HG02884 (cell line): Measurements from ENCODE around the gene MAN1C1.

ENCODE experiments used
- ATAC-seq: cut with Tn5 transposase; IDR thresholded peaks from one replicate; pipeline ENCODE4 v1.9.1; 2021; ENCODE audit warnings: mild to moderate bottlenecking, moderate library complexity; ENCODE audit not compliant: unreplicated experiment

MAN1C1 gene

GRCh38 chr1:25613091-25613490 lies 3.5 kb upstream of the MAN1C1 start:
- no peak for ATAC-seq

- no peak for ATAC-seq
These were observed 2.0 kb upstream of the MAN1C1 start for GRCh38 chr1:25614501-25615171.

- ATAC-seq, result no peak
These were observed 1.4 kb upstream of the MAN1C1 start for GRCh38 chr1:25615172-25615541.

- no peak for ATAC-seq
These were observed 962 bp upstream of the MAN1C1 start for GRCh38 chr1:25615563-25616094.

- no peak for ATAC-seq
These were observed 515 bp downstream of the MAN1C1 start for GRCh38 chr1:25616987-25617624.

GRCh38 chr1:25617625-25618432 lies 1.2 kb downstream of the MAN1C1 start:
- no peak for ATAC-seq

GRCh38 chr1:25618433-25618808 lies 1.8 kb downstream of the MAN1C1 start:
- no peak for ATAC-seq

- ATAC-seq, result no peak
These were observed 2.7 kb downstream of the MAN1C1 start for GRCh38 chr1:25619101-25619890.

GRCh38 chr1:25620211-25620610 lies 3.6 kb downstream of the MAN1C1 start:
- no peak for ATAC-seq

- no peak for ATAC-seq
These were observed 4.2 kb downstream of the MAN1C1 start for GRCh38 chr1:25620701-25621350.

GRCh38 chr1:25621876-25622275 lies 5.3 kb downstream of the MAN1C1 start:
- no peak for ATAC-seq

- ATAC-seq, result no peak
These were observed 5.9 kb downstream of the MAN1C1 start for GRCh38 chr1:25622531-25622930.

- ATAC-seq, result no peak
These were observed 6.4 kb downstream of the MAN1C1 start for GRCh38 chr1:25623007-25623406.

- ATAC-seq, result no peak
These were observed 7.1 kb downstream of the MAN1C1 start for GRCh38 chr1:25623731-25624130.

GRCh38 chr1:25624156-25624555 lies 7.6 kb downstream of the MAN1C1 start:
- no peak for ATAC-seq

- no peak for ATAC-seq
These were observed 8.0 kb downstream of the MAN1C1 start for GRCh38 chr1:25624604-25625003.

GRCh38 chr1:25626018-25626417 lies 9.4 kb downstream of the MAN1C1 start:
- ATAC-seq, result no peak

GRCh38 chr1:25628741-25629421 lies 12.3 kb downstream of the MAN1C1 start:
- ATAC-seq, result no peak

GRCh38 chr1:25629836-25630235 lies 13.2 kb downstream of the MAN1C1 start:
- ATAC-seq, result no peak
